Measurements from ENCODE around the gene EPS15. TPM values are rescaled to one million over a fixed set of nuclear protein-coding genes. Genes with fewer than 3 reads are reported as not detected.
A peak's percentile ranks its signal among the peaks of the same experiment; 100 is the strongest.

The EPS15 gene
- polyA plus RNA-seq, 1 of the 3 experiments (the other 2 are of a cell fraction) = 17.0 TPM

GRCh38 chr1:51344602-51345299 is 174.3 kb downstream of the EPS15 start:
- ChIA-PET CTCF (interaction anchor here (0.8 to 1.3 kb wide), 2 partner anchors 13 to 17 kb away, joined by 3 read pairs; no protein-coding TSS in a partner anchor), POLR2A (no interaction called here)
- WGBS (ENCODE audit: low lambda C conversion rate) = no CpG with 5 or more reads among the region's 60 CpGs
- Histone ChIP-seq H3K9me3 (no peaks in the 10 kb centered on the region), H4K20me1 (ENCODE audit: insufficient read depth) (no peaks in the 10 kb centered on the region), H3K36me3 (replicated peaks in 1 of 2; ENCODE audit: control insufficient read depth in 1 of 2, insufficient read depth in 2 of 2, low read length in 1 of 2) (no peaks in the 10 kb centered on the region), H2AFZ (ENCODE audit: low read depth) (no peak overlapping the region), H3K9me2 (no peaks in the 10 kb centered on the region), H3K79me2 (ENCODE audit: insufficient read depth) (no peaks in the 10 kb centered on the region), H3K4me2 (no peak overlapping the region), H3K27me3 (ENCODE audit: insufficient read depth) (no peaks in the 10 kb centered on the region), H3K9ac (no peak overlapping the region), H3K27ac (ENCODE audit: low read depth in 2 of 2, low read length in 1 of 2) (no peak overlapping the region), H3K4me1 (ENCODE audit: control insufficient read depth in 1 of 2, insufficient read depth in 2 of 2, low read depth in 1 of 2, low read length in 1 of 2) (peaks cover 0 to 10% of the 10 kb centered on the region in 2 experiments; a peak in 1 of 4 replicates), H3F3A (replicated peaks; ENCODE audit: insufficient read depth) (peaks cover 8% of the 10 kb centered on the region), H3K4me3 (ENCODE audit: low read depth in 2 of 2, low read length in 1 of 2) (no peak overlapping the region)
- DNase-seq = peak; percentile 69
- TF ChIP-seq RFX5 (IDR thresholded peaks at IDR 0.05; ENCODE audit: low read length) (no peak), FOXJ3 (CRISPR knock-in tag; IDR thresholded peaks at IDR 0.05) (no peak), MEF2A (IDR thresholded peaks at IDR 0.05; ENCODE audit: borderline replicate concordance, low read depth) (no peak), CTCF (IDR thresholded peaks at IDR 0.05) (no peak), NRF1 (IDR thresholded peaks at IDR 0.05; ENCODE audit: low read depth, low read length) (no peak), TAF1 (IDR thresholded peaks at IDR 0.05; ENCODE audit: borderline replicate concordance, low read depth, low read length) (no peak), CHD2 (IDR thresholded peaks at IDR 0.05; ENCODE audit: low read length, partially characterized antibody) (no peak), SMC3 (IDR thresholded peaks at IDR 0.05; ENCODE audit: low read depth, low read length) (no peak), FOSL2 (IDR thresholded peaks at IDR 0.05; ENCODE audit: borderline replicate concordance, low read depth) (no peak), USF1 (IDR thresholded peaks at IDR 0.05; ENCODE audit: borderline replicate concordance, low read depth) (no peak), EP300 (IDR thresholded peaks at IDR 0.05; ENCODE audit: borderline replicate concordance in 1 of 2, low read depth in 1 of 2, low read length in 1 of 2) (no peak), SIN3A (IDR thresholded peaks at IDR 0.05; ENCODE audit: borderline replicate concordance, low read depth, low read length) (no peak), ELF1 (IDR thresholded peaks at IDR 0.05) (no peak), YY1 (IDR thresholded peaks at IDR 0.05; ENCODE audit: low read depth) (no peak), IRF3 (IDR thresholded peaks at IDR 0.05; ENCODE audit: low read depth, low read length) (no peak), ZBTB33 (IDR thresholded peaks at IDR 0.05; ENCODE audit: borderline replicate concordance, low read depth) (no peak), TEAD4 (IDR thresholded peaks at IDR 0.05; ENCODE audit: borderline replicate concordance, insufficient read depth) (no peak), RAD21 (IDR thresholded peaks at IDR 0.05; ENCODE audit: low read length) (no peak)
- TF ChIP-seq, protein P1, sequence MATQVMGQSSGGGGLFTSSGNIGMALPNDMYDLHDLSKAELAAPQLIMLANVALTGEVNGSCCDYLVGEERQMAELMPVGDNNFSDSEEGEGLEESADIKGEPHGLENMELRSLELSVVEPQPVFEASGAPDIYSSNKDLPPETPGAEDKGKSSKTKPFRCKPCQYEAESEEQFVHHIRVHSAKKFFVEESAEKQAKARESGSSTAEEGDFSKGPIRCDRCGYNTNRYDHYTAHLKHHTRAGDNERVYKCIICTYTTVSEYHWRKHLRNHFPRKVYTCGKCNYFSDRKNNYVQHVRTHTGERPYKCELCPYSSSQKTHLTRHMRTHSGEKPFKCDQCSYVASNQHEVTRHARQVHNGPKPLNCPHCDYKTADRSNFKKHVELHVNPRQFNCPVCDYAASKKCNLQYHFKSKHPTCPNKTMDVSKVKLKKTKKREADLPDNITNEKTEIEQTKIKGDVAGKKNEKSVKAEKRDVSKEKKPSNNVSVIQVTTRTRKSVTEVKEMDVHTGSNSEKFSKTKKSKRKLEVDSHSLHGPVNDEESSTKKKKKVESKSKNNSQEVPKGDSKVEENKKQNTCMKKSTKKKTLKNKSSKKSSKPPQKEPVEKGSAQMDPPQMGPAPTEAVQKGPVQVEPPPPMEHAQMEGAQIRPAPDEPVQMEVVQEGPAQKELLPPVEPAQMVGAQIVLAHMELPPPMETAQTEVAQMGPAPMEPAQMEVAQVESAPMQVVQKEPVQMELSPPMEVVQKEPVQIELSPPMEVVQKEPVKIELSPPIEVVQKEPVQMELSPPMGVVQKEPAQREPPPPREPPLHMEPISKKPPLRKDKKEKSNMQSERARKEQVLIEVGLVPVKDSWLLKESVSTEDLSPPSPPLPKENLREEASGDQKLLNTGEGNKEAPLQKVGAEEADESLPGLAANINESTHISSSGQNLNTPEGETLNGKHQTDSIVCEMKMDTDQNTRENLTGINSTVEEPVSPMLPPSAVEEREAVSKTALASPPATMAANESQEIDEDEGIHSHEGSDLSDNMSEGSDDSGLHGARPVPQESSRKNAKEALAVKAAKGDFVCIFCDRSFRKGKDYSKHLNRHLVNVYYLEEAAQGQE (IDR thresholded peaks at IDR 0.05; ENCODE audit: low read depth, low read length) = no peak
- TF ChIP-seq, protein P2, sequence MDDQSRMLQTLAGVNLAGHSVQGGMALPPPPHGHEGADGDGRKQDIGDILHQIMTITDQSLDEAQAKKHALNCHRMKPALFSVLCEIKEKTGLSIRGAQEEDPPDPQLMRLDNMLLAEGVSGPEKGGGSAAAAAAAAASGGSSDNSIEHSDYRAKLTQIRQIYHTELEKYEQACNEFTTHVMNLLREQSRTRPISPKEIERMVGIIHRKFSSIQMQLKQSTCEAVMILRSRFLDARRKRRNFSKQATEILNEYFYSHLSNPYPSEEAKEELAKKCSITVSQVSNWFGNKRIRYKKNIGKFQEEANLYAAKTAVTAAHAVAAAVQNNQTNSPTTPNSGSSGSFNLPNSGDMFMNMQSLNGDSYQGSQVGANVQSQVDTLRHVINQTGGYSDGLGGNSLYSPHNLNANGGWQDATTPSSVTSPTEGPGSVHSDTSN (IDR thresholded peaks at IDR 0.05) = no peak

Measured in SK-N-SH (cell line).